Activated naive CD8-positive, alpha-beta T cell treated with anti-CD3 and anti-CD28 coated beads, Interleukin-2, amount 50 U/mL, for 16 hours (primary cell): ENCODE measurements around the gene CACNG4.
"Not testable (repeated sequence)": the region's sequence is repeated elsewhere in the genome, so short reads cannot be mapped to it uniquely, and the experiment has no call there.

Experiments used
- DNase-seq: peaks from one replicate; pipeline ENCODE4 v3.0.0-alpha.2; 2020; ENCODE audit warnings: low read depth, low spot score

CACNG4 gene

DNA sequence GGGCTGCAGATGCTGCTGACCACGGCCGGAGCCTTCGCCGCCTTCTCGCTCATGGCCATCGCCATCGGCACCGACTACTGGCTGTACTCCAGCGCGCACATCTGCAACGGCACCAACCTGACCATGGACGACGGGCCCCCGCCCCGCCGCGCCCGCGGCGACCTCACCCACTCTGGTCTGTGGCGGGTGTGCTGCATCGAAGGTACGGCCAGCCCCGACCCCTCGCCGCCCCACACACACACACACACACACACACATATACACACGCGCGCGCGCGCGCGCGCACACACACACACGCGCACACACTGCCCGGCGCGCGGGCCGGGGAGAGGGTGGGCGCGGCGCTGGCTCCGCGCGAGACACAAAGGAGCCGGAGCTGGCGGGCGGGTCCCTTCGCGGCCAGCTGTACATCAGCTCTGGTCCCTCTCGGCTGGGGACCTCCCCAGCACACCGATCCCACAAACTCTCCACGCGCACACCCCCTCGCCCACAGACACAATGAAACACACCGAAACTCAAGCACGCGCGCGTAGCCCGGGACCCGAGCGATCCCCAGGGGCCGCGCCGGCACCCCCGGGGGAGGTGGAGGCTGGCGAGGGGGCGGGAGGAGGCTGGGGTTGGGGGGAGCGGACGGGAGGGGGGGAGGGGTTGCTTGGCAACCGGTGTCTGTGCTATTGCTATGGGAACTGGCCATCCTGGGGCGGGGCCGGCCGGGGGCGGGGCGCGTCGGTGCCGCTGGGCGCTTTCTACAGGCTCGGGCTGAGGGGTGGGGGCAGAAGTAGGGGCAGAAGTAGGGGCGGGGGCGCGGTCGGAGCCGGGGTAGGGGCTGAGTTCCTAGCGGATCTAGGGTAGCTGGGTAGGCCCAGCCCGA, 658 bp downstream of the CACNG4 start:
- DNase-seq = no peak

DNA sequence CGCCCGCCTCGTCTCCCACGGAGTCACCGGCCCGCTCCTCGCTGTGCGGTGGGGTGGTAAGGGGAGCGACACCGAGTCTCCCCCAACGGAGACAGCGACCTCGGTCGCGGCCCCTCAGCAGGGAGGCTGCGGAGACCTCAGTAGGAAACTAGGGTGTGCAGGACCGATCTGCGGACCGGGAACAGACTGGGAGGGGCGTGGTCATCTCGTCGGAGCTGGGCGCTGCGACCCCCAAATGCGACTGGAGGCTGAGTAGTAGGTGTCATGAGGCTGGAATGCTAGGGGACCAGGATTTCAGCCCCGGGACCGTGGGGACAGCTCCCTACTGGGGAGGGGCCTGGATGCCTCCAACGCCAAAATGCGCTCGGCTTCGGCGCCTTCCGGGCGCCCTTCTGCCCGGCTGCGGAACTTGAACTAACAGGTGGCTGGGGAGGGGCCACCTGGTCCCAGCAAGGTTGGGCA, 1.3 kb downstream of the CACNG4 start:
- DNase-seq = no peak

DNA sequence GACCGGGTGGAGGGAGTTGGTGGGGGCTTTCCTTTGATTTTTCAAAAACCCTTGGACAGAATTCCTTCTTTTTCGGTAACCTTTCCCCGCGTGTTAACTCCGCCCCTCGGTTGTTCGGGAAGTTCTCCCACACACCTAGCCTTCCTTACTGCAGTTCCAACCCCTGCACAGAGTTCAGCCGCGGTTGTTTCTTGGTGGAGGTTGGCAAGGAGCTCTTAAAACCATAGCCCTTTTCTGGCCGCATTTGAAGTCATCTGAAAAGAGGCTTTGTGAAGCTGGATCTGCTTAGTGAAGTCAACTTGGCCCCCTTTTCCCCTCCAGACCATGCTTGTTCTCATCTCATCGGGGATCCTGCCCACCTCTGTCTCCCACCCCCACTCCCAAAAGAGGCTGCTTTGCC, 1.8 kb downstream of the CACNG4 start:
- no peak for DNase-seq

DNA sequence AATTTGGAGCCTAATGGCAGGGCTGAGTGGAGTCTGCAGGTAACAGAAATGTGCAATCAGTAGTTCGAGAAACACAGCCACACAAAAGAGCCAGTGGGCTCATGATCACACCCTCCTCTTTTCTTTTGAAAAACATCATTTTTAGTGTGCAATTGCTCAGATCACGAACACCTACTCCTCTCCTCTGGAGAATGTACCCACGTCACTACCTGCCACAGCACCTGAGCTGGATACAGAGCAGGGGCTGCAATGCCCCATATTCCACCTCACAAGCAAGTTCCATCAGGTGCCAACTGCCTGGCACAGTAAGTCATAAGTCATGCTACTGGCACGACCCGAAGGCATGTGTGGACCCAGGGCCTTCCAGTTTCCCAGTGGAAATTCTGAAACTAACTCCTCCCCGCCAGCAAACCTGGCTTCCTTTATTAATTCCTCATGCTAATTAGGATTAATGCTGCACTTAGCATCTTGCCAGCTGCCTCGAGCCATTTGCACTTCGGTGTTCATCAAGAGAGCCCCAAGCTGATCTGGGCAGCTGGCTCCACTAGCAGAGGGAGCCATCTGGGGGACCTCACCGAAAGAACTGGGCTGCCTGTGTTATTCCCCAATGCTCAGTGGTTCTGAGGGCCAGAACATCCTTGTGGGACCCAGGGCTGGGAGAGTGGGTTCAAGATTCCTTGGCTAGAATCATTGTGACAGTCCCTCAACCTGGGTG, 2.4 kb downstream of the CACNG4 start:
- no peak for DNase-seq

DNA sequence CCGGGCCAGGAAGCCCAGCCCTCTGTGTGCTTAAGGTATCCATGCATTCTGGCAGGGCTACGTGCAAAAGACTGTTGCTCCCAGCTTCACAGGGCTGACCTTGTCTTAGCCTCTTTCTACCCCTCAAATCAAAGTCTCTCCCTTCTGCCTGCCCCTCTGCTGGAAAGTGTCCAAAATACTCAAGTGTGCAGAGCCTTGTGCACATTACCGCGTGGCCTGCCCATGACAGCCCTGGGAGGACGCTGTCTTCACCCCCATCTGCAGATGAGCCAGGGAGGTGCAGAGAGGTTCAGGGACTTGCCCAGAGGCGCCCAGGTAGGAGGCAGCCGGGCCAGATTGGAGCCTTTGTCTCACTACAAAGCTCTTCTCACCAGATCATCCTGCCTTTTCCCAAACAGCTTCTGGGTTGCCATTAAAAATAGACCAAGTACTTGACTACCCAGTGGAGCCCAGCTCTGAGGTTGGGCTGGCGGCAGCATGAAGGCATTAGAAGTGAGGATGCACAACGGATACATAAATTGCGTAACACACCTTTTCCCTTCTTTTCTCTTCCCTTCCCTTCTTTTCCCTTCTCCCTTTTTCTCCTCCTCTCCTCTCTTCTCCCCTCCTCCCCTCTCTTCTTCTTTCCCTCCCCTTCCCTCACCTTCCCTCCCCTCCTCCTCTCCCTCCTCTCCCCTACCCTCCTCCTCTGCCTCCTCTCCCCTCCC, 3.5 kb downstream of the CACNG4 start:
- no peak for DNase-seq

DNA sequence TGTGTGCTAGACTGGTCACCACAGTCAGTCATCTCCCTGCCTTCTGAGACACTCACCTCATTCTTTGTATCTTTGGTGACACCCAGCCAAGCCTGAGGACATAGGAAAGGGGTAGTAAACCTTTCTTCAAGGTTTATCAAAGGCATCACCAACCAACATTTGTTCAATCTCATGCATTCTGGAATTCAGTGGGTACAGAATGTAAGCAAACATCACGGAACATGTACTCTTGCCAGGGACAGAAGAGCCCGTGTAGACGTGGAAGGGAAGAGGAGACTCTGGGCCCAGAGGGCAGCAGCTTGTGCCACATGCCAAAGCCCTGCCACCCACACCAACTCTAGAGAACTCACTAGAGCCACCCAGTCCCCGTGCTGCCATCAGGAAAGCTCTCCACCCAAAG, 4.4 kb downstream of the CACNG4 start:
- DNase-seq = no peak

DNA sequence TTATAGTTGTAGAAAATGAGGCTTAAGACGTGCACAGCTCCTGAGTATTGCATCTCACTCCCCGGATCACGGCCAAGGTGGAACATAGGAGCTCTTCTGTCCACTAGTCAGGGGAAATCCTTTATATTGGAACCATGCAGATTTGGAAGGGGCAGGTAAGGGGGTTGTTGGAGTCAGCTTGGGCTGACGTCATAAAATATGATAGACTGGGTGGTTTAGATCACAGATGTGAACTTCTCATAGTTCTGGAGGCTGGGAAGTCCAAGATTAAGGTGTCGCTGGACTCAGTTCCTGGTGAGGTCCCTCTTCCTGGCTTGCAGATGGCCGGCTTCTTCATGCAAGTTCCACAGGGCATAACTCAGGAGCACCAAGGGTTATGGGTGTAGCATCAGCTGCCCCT, 5.6 kb downstream of the CACNG4 start:
- no peak for DNase-seq

DNA sequence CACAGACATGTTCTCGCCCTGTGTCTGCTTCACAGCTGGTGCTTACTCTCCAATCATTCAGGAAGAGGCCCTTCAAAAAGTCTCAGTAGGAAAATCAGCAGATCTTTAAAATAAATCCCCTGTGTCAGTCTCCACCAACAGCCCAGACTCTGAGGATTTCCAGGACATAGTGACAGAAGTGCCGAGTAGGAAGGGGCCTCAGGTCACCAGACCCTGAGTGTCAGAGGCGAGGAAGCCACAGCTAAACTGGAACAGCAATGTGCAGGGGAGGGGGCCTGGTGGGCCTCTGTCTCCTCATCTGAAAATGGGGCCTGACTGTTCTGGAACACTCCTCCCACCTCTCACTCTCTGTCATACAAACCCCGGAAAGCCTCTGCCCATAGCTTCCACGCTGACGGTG, 6.3 kb downstream of the CACNG4 start:
- DNase-seq = no peak

DNA sequence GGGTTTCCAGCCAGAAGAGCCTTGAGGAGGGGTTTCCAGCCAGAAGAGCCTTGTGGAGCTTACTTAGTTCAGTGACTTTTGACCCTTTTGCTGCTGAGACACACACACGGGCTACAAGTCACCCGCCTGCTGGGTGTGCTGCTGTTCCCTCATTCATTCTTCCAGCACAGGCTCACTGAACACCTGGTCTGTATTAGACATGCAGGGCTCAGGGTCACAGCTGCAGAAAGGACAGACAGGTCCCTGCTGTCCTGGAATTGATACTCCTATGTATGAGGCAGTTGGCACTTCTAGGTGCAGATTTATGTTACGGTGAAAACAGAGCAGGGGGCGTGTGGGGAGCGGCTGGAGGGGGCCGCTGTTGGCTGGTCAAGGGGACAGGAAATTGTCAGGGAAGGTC, 6.8 kb downstream of the CACNG4 start:
- DNase-seq = no peak

DNA sequence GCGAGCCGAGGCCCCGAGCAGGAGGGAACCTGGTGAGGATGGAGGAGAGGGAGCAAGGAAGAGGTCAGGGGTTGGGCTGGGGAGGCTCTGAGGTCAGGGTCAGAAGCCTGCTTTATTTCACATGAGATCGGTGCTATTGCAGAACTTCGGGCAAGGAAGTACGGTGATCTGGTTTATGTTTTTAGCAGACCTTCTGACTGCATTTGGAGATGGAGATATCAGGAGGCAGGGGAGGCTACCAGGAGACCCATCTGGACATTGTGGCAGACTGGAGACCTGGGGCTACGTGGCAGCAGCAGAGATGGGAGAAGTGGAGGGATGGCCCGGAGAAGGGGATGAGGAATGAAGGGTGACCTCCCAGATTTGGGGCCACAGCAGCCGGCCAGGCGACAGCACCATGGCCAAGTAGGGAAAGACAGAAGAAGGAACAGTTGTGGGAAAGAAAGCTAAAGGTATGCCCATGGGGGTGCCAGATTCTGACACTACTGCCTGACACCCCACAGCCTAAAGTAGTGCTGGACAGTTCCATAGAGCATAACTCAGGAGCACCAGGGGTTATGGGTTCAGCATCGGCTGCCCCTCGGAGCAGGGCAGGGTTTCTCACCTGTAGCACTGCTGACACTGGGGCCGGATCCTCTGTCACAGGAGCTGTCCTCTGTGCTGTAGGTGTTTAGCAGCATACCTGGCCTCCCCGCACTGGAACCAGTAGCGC, 7.4 kb downstream of the CACNG4 start:
- no peak for DNase-seq

DNA sequence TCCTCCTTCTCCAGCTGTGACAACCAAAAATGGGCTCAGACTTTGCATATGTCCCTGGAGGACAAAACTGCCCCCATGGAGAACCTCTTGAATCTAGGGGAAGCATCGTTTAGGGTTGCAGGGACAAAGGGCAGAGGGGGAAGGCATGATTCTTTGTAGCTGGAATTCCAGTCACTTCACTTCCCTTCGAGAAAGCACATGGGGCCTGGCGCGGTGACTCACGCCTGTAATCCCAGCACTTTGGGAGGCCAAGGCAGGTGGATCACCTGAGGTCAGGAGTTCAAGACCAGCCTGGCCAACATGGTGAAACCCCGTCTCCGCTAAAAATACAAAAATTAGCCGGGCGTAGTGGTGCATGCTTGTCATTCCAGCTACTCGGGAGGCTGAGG, 7.9 kb downstream of the CACNG4 start:
- not testable (repeated sequence) for DNase-seq

DNA sequence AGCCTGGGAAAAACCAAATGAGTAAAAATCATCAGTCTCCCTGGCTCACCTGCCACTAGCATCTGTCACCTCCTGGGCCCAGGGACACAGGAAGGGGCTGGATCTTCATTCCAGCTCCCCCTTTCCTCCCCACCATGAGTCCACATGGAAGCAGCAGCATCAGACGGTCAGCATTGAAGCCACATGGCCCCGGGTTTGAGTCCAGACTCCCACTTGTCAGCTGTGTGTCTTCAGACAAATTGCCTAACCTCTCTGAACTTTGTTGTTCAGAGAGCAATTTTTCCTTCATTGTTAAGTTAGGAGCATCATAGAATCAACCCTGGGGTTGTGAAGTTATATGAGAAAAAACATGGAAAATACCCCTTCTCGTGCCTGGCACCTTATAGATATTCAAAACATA, 10.7 kb downstream of the CACNG4 start:
- DNase-seq = no peak

DNA sequence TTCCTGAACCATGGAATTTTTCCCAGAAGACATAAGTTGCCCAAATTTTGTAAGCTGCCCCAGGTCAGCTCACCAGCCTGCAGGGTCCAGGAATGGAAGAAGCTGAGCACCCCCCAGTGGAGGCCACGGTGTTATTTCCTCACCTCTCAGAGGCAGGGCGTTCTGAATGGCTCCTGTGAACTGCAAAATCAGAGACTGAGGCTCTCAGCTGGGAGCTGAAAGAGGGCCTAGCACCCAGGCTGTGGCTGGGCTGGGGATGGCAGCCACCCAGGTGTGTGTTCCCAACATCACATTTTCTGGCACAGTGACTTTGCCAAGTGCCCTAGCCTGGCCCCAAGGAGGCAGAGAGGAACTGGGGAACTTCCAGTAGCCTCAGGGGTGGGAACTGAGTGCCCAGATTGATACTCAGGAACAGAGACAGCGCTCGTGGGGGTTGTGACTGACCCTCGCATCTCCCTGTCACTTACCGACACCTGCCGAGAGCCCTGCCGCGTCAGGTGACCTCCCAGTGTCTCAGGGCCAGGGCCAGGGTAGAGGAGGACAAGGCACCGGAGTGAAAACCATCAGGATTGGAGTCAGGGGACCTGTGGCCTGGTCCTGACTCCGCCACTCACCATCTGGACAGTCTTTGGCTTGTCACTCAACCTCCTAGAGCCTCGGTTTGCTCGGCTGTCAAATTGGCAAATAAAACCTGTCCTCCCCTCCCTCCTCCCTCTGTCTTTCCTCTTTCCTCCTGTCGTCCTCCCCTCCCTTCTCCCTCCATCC, 11.3 kb downstream of the CACNG4 start:
- DNase-seq = no peak

DNA sequence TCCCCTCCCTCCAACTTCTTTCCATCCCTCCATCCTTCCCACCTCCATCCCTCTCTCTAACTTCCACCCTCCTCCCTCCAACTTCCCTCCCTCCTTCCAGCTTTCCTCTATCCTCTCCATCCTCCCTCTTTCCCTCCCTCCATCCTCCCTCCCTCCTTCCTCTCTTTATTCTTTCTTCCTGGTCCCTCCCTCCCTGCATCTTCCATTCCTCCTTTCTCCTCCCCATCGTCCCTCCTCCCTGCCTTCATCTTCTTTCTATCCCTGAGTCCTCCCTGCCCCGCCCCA, 11.8 kb downstream of the CACNG4 start:
- no peak for DNase-seq

DNA sequence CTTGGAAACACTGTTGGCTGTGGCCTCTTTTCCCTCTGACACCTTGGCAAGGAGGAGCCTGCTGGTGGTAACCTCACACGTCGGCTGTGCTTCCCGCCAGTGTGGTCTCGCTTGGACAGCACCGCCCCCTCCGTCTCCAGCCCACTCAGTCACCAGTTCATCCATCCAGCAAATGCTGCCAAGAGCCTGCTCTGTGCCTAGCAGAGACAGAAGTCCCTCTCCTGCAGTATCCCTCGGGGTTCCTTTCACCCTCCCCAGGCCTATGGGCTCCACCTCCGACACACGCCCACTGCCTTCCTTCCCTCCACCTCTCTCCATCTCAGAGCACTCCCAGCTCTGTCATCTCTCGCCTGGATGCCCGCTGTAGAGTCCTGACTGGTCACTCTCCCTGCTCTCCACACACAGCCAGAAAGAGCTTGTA, 12.3 kb downstream of the CACNG4 start:
- no peak for DNase-seq

DNA sequence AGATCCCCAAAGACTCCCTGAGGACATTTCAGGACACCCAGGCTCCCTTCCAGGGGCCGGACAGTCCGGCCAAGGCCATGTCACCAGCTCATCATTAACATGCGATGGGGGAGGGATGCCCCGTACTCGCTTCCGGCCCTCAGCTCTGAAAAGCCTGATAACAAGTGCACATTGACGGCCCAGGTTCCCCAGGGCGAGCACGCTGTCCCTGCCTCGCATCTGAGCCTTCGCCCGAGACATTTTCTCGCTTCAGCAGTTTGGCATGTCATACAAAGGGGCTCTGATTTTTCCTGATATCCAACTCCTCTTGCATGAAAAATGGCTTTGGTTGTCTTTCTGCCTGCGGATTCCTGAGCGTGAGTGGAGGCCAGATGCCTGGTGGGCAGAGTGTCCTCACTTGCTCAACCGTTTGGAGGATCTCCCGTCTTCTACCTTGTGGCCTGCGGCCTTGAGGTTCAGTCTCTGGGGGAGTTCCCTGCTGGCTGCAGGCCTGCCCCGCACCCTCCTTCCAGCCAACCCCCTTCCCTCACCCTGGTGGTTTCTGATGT, 14.1 kb downstream of the CACNG4 start:
- DNase-seq = no peak

DNA sequence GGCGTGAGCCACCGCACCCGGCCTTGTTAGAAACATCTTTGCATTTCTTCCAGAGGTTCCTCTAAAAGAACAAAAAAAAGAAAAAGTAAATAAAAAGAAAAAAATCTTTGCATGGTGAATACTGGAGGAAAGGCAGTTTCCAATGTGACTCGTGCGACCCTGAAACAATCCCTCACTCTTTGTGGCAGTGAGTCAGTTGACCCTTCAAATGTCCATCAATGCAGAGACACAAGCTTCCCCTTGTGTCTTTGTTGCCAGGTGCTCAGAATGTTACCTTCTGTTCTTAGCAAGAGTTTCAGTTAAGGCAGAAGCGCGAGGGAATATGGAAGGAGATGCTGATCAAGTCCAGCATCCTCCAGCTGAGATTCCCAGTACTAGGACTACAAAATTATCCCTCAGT, 16.4 kb downstream of the CACNG4 start:
- DNase-seq = no peak

DNA sequence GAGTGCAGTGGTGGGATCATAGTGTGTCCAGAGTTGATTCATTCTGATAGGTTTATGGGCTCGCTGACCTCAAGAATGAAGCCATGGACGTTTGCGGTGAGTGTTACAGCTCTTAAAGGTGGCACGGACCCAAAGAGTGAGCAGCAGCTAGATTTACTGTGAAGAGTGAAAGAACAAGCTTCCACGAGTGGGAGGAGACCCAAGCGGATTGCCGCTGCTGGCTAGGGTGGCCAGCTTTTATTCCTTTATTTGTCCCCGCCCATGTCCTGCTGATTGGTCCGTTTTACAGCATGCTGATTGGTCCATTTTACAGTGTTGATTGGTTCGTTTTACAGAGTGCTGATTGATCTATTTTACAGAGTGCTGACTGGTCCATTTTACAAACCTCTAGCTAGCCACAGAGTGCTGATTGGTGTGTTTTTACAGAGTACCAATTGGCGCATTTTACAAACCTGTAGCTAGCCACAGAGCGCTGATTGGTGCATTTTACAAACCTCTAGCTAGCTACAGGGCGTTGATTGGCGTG, 17.5 kb downstream of the CACNG4 start:
- no peak for DNase-seq

DNA sequence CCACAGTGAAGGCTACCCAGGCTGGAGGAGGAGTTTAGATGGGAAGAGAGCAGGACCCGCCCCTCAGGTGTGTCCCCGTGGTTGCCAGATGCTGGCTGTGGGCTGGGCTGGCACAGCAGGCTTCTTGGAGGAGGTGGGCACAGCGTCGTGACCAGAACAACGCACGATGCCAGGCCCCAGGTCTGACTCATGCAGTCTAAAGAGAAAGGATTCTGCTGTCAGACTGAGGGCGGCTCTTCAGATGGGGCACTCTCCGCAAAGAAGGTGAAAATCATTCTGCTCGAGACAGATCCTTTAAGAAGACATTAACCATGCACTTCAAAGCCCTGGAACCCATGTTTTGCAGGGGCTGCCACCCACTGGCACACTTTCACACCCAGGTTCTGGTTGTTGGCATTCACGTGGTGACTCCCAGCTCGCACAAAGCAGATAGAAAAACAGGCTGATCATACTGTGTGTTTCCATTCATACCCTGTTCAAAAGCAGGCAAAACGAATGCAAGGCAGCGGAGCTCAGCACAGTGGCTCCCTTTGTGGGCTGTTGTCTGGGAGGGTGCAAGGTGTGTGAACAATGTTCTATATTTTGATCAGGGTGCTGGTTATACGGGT, 19.0 kb downstream of the CACNG4 start:
- no peak for DNase-seq

DNA sequence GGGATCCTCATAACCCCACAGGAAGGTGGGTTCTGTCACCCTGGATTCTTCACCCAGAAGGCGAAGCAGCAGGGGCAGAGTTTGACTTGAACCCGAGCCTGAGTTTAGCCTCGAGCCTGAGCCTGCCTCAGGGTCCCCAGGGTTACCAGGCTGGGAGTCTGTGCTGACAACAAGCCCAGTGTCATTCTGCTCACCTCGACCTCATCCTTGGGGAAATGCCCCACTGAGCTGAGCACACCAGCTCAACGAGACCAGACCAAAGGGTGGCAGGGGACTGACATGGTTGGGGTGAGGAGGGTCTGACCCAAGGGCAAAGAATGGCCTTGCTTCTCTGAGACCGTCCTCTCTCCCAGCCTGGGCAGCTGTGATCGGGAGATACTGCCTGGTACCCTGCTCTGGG, 20.2 kb downstream of the CACNG4 start:
- no peak for DNase-seq
